GM12878 (cell line): ENCODE data around the gene CHD5.

ENCODE experiments used
- BCL3 ChIP-seq: IDR thresholded peaks from 2 replicates; pipeline ENCODE4 v1.6.1; 2011; ENCODE audit warnings: borderline replicate concordance, low read depth, mild to moderate bottlenecking, moderate library complexity, low read length; ENCODE audit not compliant: insufficient read depth, poor library complexity, severe bottlenecking
- CTCF ChIP-seq, 3 experiments: IDR thresholded peaks in 2 of 3; conservative IDR thresholded peaks in 1 of 3; 2 replicates each; pipeline ENCODE4 v1.5.1; 2011; ENCODE audit warnings: low read depth in 3 of 3, low read length in 3 of 3, mild to moderate bottlenecking in 3 of 3, control low read depth in 2 of 3, moderate library complexity in 2 of 3, inconsistent platforms in 1 of 3, mixed read lengths in 1 of 3; ENCODE audit not compliant: control insufficient read depth in 2 of 3, insufficient read depth in 1 of 3; ENCODE audit errors: extremely low read depth in 1 of 3
- EGR1 ChIP-seq, 2 experiments: IDR thresholded peaks; 1 replicate in 1 of 2; 2 replicates in 1 of 2; pipeline ENCODE4 v1.6.1; 2011 to 2012; ENCODE audit warnings: low read depth in 2 of 2, low read length in 2 of 2, borderline replicate concordance in 1 of 2, mild to moderate bottlenecking in 1 of 2, moderate library complexity in 1 of 2
- HDGF ChIP-seq: fragments of 450-650 bp; IDR thresholded peaks from 2 replicates; pipeline ENCODE4 v1.6.1; 2016; ENCODE audit warnings: antibody characterized with exemption
- MXI1 ChIP-seq: fragments of 150-350 bp; IDR thresholded peaks from 2 replicates; pipeline ENCODE4 v1.6.1; 2011; ENCODE audit warnings: low read depth, mild to moderate bottlenecking, inconsistent platforms, low read length, improper control_type of control experiment
- NFIC ChIP-seq: IDR thresholded peaks from 2 replicates; pipeline ENCODE4 v1.6.1; 2012; ENCODE audit warnings: low read depth, mild to moderate bottlenecking, inconsistent platforms, low read length, moderate library complexity
- PKNOX1 ChIP-seq: fragments of 450-650 bp; IDR thresholded peaks from 2 replicates; pipeline ENCODE4 v1.6.1; 2016; ENCODE audit warnings: mild to moderate bottlenecking
- POLR2A ChIP-seq: IDR thresholded peaks from 2 replicates; pipeline ENCODE4 v1.6.1; 2011; ENCODE audit warnings: low read depth, mild to moderate bottlenecking, low read length
- POLR2AphosphoS5 ChIP-seq: IDR thresholded peaks from 2 replicates; pipeline ENCODE4 v1.6.1; 2011; ENCODE audit warnings: mild to moderate bottlenecking, low read length, inconsistent platforms
- RAD21 ChIP-seq: IDR thresholded peaks from 2 replicates; pipeline ENCODE4 v1.6.1; 2011; ENCODE audit warnings: mild to moderate bottlenecking, low read depth, low read length, moderate library complexity; ENCODE audit not compliant: insufficient read depth
- RFX5 ChIP-seq: IDR thresholded peaks from 2 replicates; pipeline ENCODE4 v1.6.1; 2011; ENCODE audit warnings: low read depth, low read length, improper control_type of control experiment
- ZNF274 ChIP-seq: IDR thresholded peaks from one replicate; pipeline ENCODE4 v1.8.0; 2011; ENCODE audit not compliant: insufficient read length, insufficient read depth

GRCh38 chr1:6124746-6125365 is 55.3 kb downstream of the CHD5 start:
- TF ChIP-seq EGR1 (IDR thresholded peaks at IDR 0.05; ENCODE audit: borderline replicate concordance in 1 of 2, low read depth in 2 of 2, low read length in 2 of 2) (no peak), POLR2A (no peak), RAD21 (no peak), RFX5 (no peak), NFIC (no peak), CTCF (IDR thresholded peaks at IDR 0.05 in 2 of 3, conservative IDR thresholded peaks at IDR 0.05 in 1 of 3; ENCODE audit: control insufficient read depth in 2 of 3, extremely low read depth in 1 of 3, insufficient read depth in 1 of 3, low read depth in 3 of 3, low read length in 3 of 3) (no peak), BCL3 (no peak), MXI1 (no peak), PKNOX1 (no peak), ZNF274 (no peak), HDGF (no peak), POLR2AphosphoS5 (no peak)
